ENCODE measurements around the gene CPA4.

GRCh38 chr7:130289478-130289877 is 3.5 kb upstream of the CPA4 start:
- no peak for TF ChIP-seq POLR2A (IDR thresholded peaks at IDR 0.05)
- no peak for TF ChIP-seq CTCF (IDR thresholded peaks at IDR 0.05)
